SH-SY5Y (cell line): ENCODE results near the gene DHX15.

Experiments
- GATA2 ChIP-seq: IDR thresholded peaks from 2 replicates; pipeline ENCODE4 v1.6.1; 2011; ENCODE audit warnings: mild to moderate bottlenecking, low read depth, low read length
- GATA3 ChIP-seq: IDR thresholded peaks from 2 replicates; pipeline ENCODE4 v1.6.1; 2011; ENCODE audit warnings: low read depth, mild to moderate bottlenecking, low read length, moderate library complexity

GRCh38 chr4:24565054-24565453, 19.3 kb downstream of the DHX15 start:
- TF ChIP-seq GATA2 (no peak), GATA3 (no peak)
